Lower leg skin (tissue), 3 donors: Measurements from ENCODE around the gene MCM5.
"Not testable (repeated sequence)": the region's sequence is repeated elsewhere in the genome, so short reads cannot be mapped to it uniquely, and the experiment has no call there.

Experiments used
- CTCF ChIP-seq, 3 donors: fragments of 450-650 bp; IDR thresholded peaks; one replicate each; pipeline ENCODE4 v1.5.1; 2016; ENCODE audit warnings: antibody characterized with exemption in 3 of 3, mild to moderate bottlenecking in 3 of 3, moderate library complexity in 2 of 3
- POLR2A ChIP-seq, 2 donors: fragments of 450-650 bp; IDR thresholded peaks; one replicate each; pipeline ENCODE4 v1.6.1; 2016 to 2017; ENCODE audit warnings: antibody characterized with exemption in 2 of 2, mild to moderate bottlenecking in 1 of 2, moderate library complexity in 1 of 2

- TF ChIP-seq POLR2A, CTCF (IDR thresholded peaks at IDR 0.05): not testable (repeated sequence)
Observed at GRCh38 chr22:35438673-35439364, 38.9 kb downstream of the MCM5 start.
